GM18526 (cell line): Measurements from ENCODE around the gene RFC2.

Experiments
- POLR2A ChIP-seq: IDR thresholded peaks from 3 replicates; pipeline ENCODE4 v1.6.1; 2011; ENCODE audit not compliant: insufficient read length; ENCODE audit errors: extremely low read depth

The RFC2 gene

DNA sequence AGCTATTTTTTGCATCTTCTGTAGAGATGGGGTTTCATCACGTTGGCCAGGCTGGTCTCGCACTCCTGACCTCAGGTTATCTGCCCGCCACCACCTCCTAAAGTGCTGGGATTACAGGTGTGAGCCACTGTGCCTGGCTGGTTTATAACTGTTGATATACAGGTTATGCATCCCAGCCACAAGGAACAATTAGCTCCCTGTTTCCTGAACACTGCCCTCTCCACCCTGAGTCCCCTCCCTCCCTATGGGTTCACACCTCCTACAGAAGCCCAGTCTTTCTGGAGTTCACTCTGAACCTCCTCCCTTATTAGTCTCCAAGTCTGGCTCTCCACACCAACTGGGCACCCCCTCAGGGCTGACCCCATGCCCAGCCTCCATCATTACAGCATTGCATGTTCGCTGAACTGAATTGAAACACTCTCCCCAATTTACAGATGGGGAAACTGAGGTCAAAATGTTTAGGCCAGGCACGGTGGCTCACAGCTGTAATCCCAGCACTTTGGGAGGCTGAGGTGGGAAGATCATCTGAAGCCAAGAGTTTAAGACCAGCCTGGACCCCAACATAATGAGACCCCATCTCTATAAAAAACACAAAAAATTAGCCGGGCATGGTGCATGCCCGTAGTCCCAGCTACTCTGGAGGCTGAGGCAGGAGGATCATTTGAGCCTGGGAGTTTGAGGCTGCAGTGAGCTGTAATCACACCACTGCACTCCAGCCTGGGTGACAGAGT is 33.3 kb upstream of the RFC2 start:
- no peak for TF ChIP-seq POLR2A

GRCh38 chr7:74286131-74286530 is 31.9 kb upstream of the RFC2 start:
- TF ChIP-seq POLR2A = no peak

DNA sequence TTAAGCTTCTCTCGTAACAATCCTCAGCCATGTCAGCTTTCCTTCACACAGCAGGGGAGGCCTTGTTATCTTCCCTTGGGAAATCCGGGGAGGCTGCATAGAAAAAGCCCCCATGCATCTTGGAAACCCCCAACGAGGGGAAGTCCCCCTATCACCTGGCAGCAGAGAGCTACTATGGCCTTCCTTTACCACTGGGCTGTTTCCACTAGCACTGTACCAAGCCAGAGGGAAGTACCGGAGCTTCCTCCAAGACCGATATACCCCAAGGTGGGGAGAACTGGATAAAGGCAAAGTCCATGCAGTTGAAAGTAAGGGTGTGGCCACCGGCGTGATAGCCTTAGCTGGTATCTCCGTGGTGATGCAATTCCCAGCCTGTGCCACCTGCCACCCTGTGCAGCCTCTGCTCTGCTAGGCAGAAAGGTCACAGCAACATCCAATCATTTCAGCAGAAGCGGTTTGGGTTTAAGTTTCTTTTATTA is 30.6 kb upstream of the RFC2 start:
- no peak for TF ChIP-seq POLR2A

DNA sequence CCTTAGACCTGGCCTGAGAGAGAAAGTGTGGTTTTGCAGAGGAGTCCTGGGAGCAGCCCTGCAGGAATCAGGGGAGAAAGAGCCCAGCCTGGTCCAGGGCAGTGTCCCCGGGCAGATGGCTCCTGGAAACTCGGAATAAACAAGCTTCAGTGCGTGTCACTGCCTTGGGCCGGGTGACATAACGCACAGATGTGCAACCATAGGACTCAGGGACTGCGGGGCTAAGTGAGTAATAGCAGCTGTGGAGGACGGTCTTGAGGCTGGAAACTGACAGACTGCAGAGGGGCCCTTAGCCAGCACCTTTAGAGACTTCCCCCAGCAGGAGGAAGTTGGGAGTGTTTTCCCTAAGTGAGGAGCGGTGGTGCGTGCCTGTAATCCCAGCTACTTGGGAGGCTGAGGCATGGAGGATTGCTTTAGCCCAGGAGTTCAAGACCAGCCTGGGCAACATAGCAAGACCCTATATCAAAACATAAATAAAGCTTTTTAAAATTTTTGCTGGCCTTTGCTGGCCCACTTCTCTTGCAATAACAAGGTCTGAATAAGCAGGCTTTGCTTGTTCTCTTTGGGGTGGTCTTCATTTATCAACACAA is 29.8 kb upstream of the RFC2 start:
- no peak for TF ChIP-seq POLR2A

- no peak for TF ChIP-seq POLR2A
Observed at GRCh38 chr7:74282748-74283459, 28.7 kb upstream of the RFC2 start.

DNA sequence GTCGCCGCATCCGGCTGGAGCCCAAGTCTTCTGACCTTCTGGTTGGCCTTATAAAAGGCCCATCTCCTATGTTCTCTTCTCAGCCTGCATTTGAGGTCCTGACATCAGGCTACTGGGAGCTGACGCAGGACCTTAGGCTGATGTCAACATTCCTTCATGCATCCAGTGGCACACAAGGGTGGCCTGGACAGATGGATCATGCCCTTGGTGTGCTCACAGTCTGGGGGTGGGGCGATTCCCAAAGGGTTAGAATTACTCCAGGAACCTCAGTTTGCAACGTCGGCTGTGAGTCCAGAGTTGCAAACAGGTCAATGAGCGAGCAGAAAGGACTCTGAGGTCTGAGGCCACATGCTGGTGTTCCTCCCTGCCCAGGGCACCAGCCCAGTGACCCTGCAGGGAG is 26.8 kb upstream of the RFC2 start:
- TF ChIP-seq POLR2A = no peak

DNA sequence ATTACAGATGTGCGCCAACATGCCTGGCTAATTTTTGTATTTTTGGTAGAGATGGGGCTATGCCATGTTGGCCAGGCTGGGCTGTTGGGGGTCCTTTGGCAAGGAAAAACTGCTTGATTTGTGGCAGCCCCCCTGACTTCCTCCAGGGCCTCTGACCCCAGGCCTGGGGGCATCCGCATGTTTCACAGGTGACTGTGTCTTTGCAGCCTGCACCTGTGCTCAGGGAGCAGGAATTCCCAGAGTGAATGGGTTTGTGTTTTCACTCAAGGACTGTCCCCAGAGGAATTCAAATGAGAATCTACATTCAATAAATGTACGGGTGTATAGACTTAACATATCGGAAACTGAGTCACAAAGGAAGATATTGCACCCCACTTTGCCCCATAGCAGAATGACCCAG is 23.4 kb upstream of the RFC2 start:
- no peak for TF ChIP-seq POLR2A

- no peak for TF ChIP-seq POLR2A
Observed at GRCh38 chr7:74275401-74275881, 21.2 kb upstream of the RFC2 start.

DNA sequence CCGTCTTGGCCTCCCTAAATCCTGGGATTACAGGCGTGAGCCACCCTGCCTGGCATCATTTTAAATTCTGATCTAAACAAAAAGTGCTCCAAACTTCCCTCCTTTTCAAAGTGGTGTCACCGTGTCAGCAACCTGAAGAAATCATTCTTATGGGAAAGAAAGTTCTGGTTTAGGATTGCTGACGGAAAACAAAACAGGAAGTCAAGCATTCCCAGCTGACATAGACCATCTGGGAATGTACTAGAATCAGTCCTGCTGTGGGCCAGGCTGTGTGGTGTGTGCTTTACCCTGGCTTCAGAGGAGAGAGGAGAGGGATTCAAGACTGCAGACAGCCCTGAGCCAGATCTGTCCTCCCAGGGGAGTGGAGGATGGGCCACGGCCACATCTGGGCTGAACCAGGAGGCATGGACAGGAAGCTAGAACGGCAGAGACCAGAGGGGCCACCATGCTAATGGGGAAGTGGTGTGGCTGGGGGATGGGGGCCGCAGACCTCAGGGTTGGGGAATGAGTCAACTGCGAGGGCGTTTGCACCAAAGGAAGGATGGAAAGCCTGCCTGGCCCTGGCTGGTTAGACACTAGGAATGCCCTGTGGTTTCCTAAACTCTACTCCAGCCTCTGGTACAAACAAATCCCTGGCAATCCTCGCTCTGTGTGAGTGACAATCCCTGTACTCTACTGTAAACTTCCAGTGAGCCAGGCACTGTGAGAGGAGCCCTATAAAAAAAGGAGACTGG is 18.3 kb upstream of the RFC2 start:
- peak; percentile 62 for TF ChIP-seq POLR2A

- TF ChIP-seq POLR2A = no peak
Observed at GRCh38 chr7:74271742-74272141, 17.5 kb upstream of the RFC2 start.

- TF ChIP-seq POLR2A = peak; percentile 37
Observed at GRCh38 chr7:74269757-74270277, 15.6 kb upstream of the RFC2 start.

GRCh38 chr7:74267756-74268565 is 13.8 kb upstream of the RFC2 start:
- TF ChIP-seq POLR2A = no peak

GRCh38 chr7:74266191-74266963 is 12.2 kb upstream of the RFC2 start:
- no peak for TF ChIP-seq POLR2A
